ENCODE results near the gene C1QTNF5.

Gene C1QTNF5

GRCh38 chr11:119359365-119360214, 18.9 kb upstream of the C1QTNF5 start:
- TF ChIP-seq ZFX (IDR thresholded peaks at IDR 0.05) (no peak), CTCF (conservative IDR thresholded peaks at IDR 0.05) (no peak)
- H3K27ac ChIP-seq, result peak overlapping the region; percentile 63

GRCh38 chr11:119357074-119357473, 16.4 kb upstream of the C1QTNF5 start:
- H3K27ac ChIP-seq, result no peak overlapping the region
- TF ChIP-seq CTCF (conservative IDR thresholded peaks at IDR 0.05), result no peak
- no peak for TF ChIP-seq ZFX (IDR thresholded peaks at IDR 0.05)

GRCh38 chr11:119356349-119357031, 15.8 kb upstream of the C1QTNF5 start:
- no peak overlapping the region for H3K27ac ChIP-seq
- peak; percentile 93 for TF ChIP-seq CTCF (conservative IDR thresholded peaks at IDR 0.05)
- no peak for TF ChIP-seq ZFX (IDR thresholded peaks at IDR 0.05)

- TF ChIP-seq ZFX (IDR thresholded peaks at IDR 0.05), result no peak
- no peak for TF ChIP-seq CTCF (conservative IDR thresholded peaks at IDR 0.05)
- no peak overlapping the region for H3K27ac ChIP-seq
These were observed 14.6 kb upstream of the C1QTNF5 start for GRCh38 chr11:119355091-119355843.

- TF ChIP-seq CTCF (conservative IDR thresholded peaks at IDR 0.05) (no peak), ZFX (IDR thresholded peaks at IDR 0.05) (no peak)
- peak overlapping the region; percentile 10; the same call in 1 of the 2 replicates for H3K27ac ChIP-seq
These were observed 12.2 kb upstream of the C1QTNF5 start for GRCh38 chr11:119352857-119353260.

GRCh38 chr11:119351232-119351631, 10.5 kb upstream of the C1QTNF5 start:
- TF ChIP-seq ZFX (IDR thresholded peaks at IDR 0.05), result no peak
- TF ChIP-seq CTCF (conservative IDR thresholded peaks at IDR 0.05), result no peak

More at GRCh38 chr11:119351232-119351631, 10.5 kb upstream of the C1QTNF5 start:
- no peak overlapping the region for H3K27ac ChIP-seq
